ENCODE data around the gene APMAP. TPM values are rescaled to one million over a fixed set of nuclear protein-coding genes. Genes with fewer than 3 reads are reported as not detected.

The APMAP gene
- total and polyA plus RNA-seq, 4 donors, result 132 to 378 (median 234) TPM

DNA sequence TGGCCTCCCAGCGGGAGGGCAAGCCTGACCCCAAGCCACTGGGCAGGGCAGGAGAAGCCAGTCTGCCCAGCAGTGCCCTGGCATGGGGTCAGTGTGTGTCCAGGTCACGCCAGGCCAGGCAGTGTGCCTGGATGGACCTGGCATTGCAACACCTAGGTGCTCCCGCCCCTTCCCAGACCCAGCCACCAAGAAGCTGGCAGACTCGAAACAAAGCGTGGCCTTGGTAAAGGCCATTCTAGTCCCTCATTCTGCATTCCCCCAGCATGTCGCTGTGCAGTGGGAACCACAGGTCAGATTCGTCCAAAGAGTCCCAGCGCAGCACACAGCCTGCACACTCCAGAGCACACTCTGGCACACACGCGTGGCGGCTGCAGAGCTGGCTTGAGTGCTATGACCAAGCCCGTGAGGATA lies 19.3 kb upstream of the APMAP start:
- no peak for DNase-seq (ENCODE audit: low spot score)
- WGBS, result 49% methylated on average over 12 of the region's 12 CpGs
- TF ChIP-seq YY1 (IDR thresholded peaks at IDR 0.05) (no peak), CTCF (IDR thresholded peaks at IDR 0.05; ENCODE audit: low read depth, low read length, missing input control) (no peak), RAD21 (IDR thresholded peaks at IDR 0.05) (peak in 1 of 2 donors; percentile 64), HNF4A (conservative IDR thresholded peaks at IDR 0.05) (peak; percentile 90 to 94), FOXA2 (IDR thresholded peaks at IDR 0.05) (no peak), EGR1 (IDR thresholded peaks at IDR 0.05; ENCODE audit: low read depth in 2 of 2) (peak in 1 of 2 donors; percentile 80), ATF3 (IDR thresholded peaks at IDR 0.05) (peak; percentile 51), NR2F2 (IDR thresholded peaks at IDR 0.05) (peak; percentile 92), ZBTB33 (IDR thresholded peaks at IDR 0.05) (no peak), REST (IDR thresholded peaks at IDR 0.05) (peak; percentile 48), JUND (IDR thresholded peaks at IDR 0.05) (peak; percentile 64 to 81), SP1 (IDR thresholded peaks at IDR 0.05) (peak; percentile 99), TAF1 (conservative IDR thresholded peaks at IDR 0.05) (no peak), GABPA (IDR thresholded peaks at IDR 0.05 in 1 of 2, conservative IDR thresholded peaks at IDR 0.05 in 1 of 2) (peak in 1 of 2 donors; percentile 39), HNF4G (IDR thresholded peaks at IDR 0.05) (peak; percentile 60), RXRA (IDR thresholded peaks at IDR 0.05) (peak; percentile 100), FOXA1 (IDR thresholded peaks at IDR 0.05) (no peak)
- TF ChIP-seq, protein P1, sequence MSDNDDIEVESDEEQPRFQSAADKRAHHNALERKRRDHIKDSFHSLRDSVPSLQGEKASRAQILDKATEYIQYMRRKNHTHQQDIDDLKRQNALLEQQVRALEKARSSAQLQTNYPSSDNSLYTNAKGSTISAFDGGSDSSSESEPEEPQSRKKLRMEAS (IDR thresholded peaks at IDR 0.05), result peak; percentile 95
- Histone ChIP-seq H3K9me3 (ENCODE audit: control insufficient read depth in 4 of 4, low read length in 3 of 4) (no peaks in the 10 kb centered on the region), H3K27me3 (ENCODE audit: control insufficient read depth in 4 of 4, insufficient read depth in 4 of 4, low read length in 3 of 4) (no peaks in the 10 kb centered on the region), H3K27ac (ENCODE audit: low read depth in 1 of 2, low read length in 2 of 2) (peak overlapping the region; percentile 14 to 55), H3K4me3 (ENCODE audit: low read depth in 1 of 3, low read length in 3 of 3) (no peak overlapping the region), H3K9ac (ENCODE audit: low read depth in 1 of 2, low read length in 2 of 2) (no peak overlapping the region), H3K36me3 (ENCODE audit: control insufficient read depth in 4 of 4, insufficient read depth in 3 of 4, low read depth in 1 of 4, low read length in 3 of 4) (no peaks in the 10 kb centered on the region), H3K4me1 (ENCODE audit: control insufficient read depth in 4 of 4, insufficient read depth in 4 of 4, low read length in 3 of 4) (peaks cover 9 to 38% (median 29%) of the 10 kb centered on the region in 4 donors)

All from liver (tissue), 9 donors.